Measurements from ENCODE around the gene HDLBP. TPM values are rescaled to one million over a fixed set of nuclear protein-coding genes. Genes with fewer than 3 reads are reported as not detected.

The HDLBP gene
- polyA plus RNA-seq, 3 donors = 50.4 to 73.1 (median 69.9) TPM

GRCh38 chr2:241263061-241263460 lies 52.4 kb downstream of the HDLBP start:
- WGBS (ENCODE audit: insufficient coverage) = 98% methylated on average over 6 of the region's 7 CpGs
- Histone ChIP-seq H3K9ac (ENCODE audit: insufficient read depth, low read length, poor library complexity, severe bottlenecking) (no peak overlapping the region), H3K27ac (ENCODE audit: low read depth in 1 of 2, low read length in 2 of 2) (peak overlapping the region in 1 of 2 donors; percentile 12), H3K9me3 (replicated peaks in 1 of 2; ENCODE audit: control insufficient read depth in 1 of 2, insufficient read depth in 1 of 2, low read length in 2 of 2) (no peaks in the 10 kb centered on the region), H3K27me3 (ENCODE audit: control insufficient read depth in 2 of 2, insufficient read depth in 2 of 2, low read length in 2 of 2) (no peaks in the 10 kb centered on the region), H3K4me3 (replicated peaks in 1 of 3; ENCODE audit: low read depth in 2 of 3, low read length in 3 of 3) (no peak overlapping the region), H3K4me2 (replicated peaks; ENCODE audit: extremely low read depth, low read length, poor library complexity, severe bottlenecking) (no peak overlapping the region), H2AFZ (ENCODE audit: insufficient read depth, low read depth, low read length, poor library complexity, severe bottlenecking) (no peak overlapping the region), H4K20me1 (ENCODE audit: insufficient read depth, low read length) (peaks cover 58% of the 10 kb centered on the region), H3K79me2 (ENCODE audit: insufficient read depth, low read length) (peaks cover 33% of the 10 kb centered on the region), H3K36me3 (replicated peaks in 1 of 2; ENCODE audit: control insufficient read depth in 1 of 2, insufficient read depth in 2 of 2, low read length in 2 of 2) (peaks cover 89 to 99% of the 10 kb centered on the region in 2 donors), H3K4me1 (ENCODE audit: control insufficient read depth in 1 of 2, insufficient read depth in 2 of 2, low read length in 2 of 2) (no peaks in the 10 kb centered on the region)
- Mint-ChIP-seq H3K27me3 (ENCODE audit: low read depth in 3 of 3) (no peaks in the 10 kb centered on the region), H3K27ac (peak overlapping the region in 1 of 7 donors; percentile 27), H3K4me1 (no peaks in the 10 kb centered on the region), H3K36me3 (peaks cover 77 to 93% of the 10 kb centered on the region in 2 donors), H3K9me3 (peaks cover 0 to 2% (median 0%) of the 10 kb centered on the region in 7 donors), H3K4me3 (no peak overlapping the region)
- no peak for DNase-seq
- intact Hi-C loops (cut with micrococcal nuclease) = no loop called here
- TF ChIP-seq CTCF (IDR thresholded peaks at IDR 0.05) = no peak

- no peaks in the 10 kb centered on the region for H3K4me1 ChIP-seq (ENCODE audit: control insufficient read depth in 1 of 2, insufficient read depth in 2 of 2, low read length in 2 of 2)
- H3K79me2 ChIP-seq (ENCODE audit: insufficient read depth, low read length) = peaks cover 26% of the 10 kb centered on the region
- peaks cover 89 to 99% of the 10 kb centered on the region in 2 donors for H3K36me3 ChIP-seq (replicated peaks in 1 of 2; ENCODE audit: control insufficient read depth in 1 of 2, insufficient read depth in 2 of 2, low read length in 2 of 2)
- TF ChIP-seq CTCF (IDR thresholded peaks at IDR 0.05) = no peak
- no peak overlapping the region for H3K9ac ChIP-seq (ENCODE audit: insufficient read depth, low read length, poor library complexity, severe bottlenecking)
- H3K9me3 ChIP-seq (replicated peaks in 1 of 2; ENCODE audit: control insufficient read depth in 1 of 2, insufficient read depth in 1 of 2, low read length in 2 of 2) = no peaks in the 10 kb centered on the region
- Mint-ChIP-seq H3K27me3 (ENCODE audit: low read depth in 3 of 3) (no peaks in the 10 kb centered on the region), H3K27ac (peak overlapping the region in 2 of 7 donors; percentile 45 to 55), H3K4me1 (no peaks in the 10 kb centered on the region), H3K9me3 (peaks cover 0 to 2% (median 0%) of the 10 kb centered on the region in 7 donors), H3K4me3 (no peak overlapping the region), H3K36me3 (peaks cover 81 to 95% of the 10 kb centered on the region in 2 donors)
- no peak overlapping the region for H3K4me3 ChIP-seq (replicated peaks in 1 of 3; ENCODE audit: low read depth in 2 of 3, low read length in 3 of 3)
- 100% methylated on average over 3 of the region's 4 CpGs for WGBS (ENCODE audit: insufficient coverage)
- H3K4me2 ChIP-seq (replicated peaks; ENCODE audit: extremely low read depth, low read length, poor library complexity, severe bottlenecking) = no peak overlapping the region
- peaks cover 53% of the 10 kb centered on the region for H4K20me1 ChIP-seq (ENCODE audit: insufficient read depth, low read length)
- H3K27ac ChIP-seq (ENCODE audit: low read depth in 1 of 2, low read length in 2 of 2) = no peak overlapping the region
- DNase-seq = no peak
- intact Hi-C loops (cut with micrococcal nuclease) = no loop called here
- H2AFZ ChIP-seq (ENCODE audit: insufficient read depth, low read depth, low read length, poor library complexity, severe bottlenecking) = no peak overlapping the region
- H3K27me3 ChIP-seq (ENCODE audit: control insufficient read depth in 2 of 2, insufficient read depth in 2 of 2, low read length in 2 of 2) = no peaks in the 10 kb centered on the region
Observed at GRCh38 chr2:241261628-241262027, 53.8 kb downstream of the HDLBP start.
